Measurements from ENCODE around the gene GLYR1. TPM values are rescaled to one million over a fixed set of nuclear protein-coding genes. Genes with fewer than 3 reads are reported as not detected.
"Not testable (repeated sequence)": the region's sequence is repeated elsewhere in the genome, so short reads cannot be mapped to it uniquely, and the experiment has no call there.

GLYR1 gene
- total RNA-seq, 1 donor from 2014 or later: 39.7 TPM

DNA sequence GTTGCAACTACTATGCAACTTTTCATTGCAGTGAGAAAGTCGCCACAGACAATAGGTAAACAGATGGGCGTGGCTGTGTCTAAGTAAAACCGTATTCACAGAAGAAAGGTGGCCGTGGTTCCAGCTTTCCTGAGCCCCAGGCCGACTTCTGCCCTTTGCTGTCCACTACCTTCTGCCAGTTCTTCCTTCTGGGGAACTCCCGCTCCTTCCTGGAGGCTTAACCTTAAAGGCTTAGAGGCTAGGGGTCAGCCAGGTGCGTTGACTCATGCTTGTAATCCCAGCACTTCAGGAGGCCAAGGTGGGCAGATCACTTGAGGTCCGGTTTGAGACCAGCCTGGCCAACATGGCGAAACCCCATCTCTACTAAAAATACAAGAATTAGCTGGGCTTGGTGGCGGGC lies 56.8 kb downstream of the GLYR1 start:
- no peak for DNase-seq (ENCODE audit: low read depth)

DNA sequence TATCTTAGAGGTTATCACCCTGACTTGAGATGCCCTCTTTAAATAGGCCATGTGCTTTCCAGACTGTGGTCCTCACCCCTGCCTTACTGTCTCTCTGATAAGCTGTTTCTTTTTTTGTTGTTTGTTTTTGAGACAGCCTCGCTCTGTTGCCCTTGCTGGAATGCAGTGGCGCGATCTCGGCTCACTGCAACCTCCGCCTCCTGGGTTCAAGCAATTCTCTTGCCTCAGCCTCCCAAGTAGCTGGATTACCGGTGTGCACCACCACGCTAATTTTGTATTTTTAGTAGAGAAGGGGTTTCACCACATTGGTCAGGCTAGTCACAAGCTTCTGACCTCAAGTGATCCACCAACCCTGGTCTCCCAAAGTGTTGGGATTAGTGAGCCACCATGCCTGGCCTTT lies 58.2 kb downstream of the GLYR1 start:
- DNase-seq (ENCODE audit: low read depth): no peak

DNA sequence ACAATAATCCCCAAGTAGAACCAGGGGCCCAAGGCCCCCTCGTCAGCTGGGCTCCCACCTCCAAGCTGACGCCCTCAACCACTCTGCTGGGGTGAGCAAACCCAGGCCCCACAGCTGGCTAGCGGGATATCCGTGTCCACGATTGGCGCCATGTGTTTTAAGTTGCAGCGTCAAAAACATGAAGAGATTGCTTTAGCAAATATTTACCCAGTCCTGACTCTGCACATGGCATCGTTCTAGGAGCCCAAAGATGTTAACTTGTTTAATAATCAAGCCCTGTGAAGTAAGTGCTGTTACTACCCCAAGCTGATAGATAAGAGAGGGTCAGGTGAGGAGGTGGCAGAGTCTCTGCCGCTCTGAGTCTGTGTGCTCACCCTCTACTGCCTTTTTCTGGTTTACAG lies 58.6 kb downstream of the GLYR1 start:
- no peak for DNase-seq (ENCODE audit: low read depth)

GRCh38 chr16:4787627-4788482 lies 59.2 kb downstream of the GLYR1 start, which contains the start of gene SEPTIN12:
Gene SEPTIN12, minus strand, starts transcription at chr16:4788345. Its CDS starts 700 bp downstream, at chr16:4787645.
- DNase-seq (ENCODE audit: low read depth): no peak

GRCh38 chr16:4787068-4787467 lies 60.0 kb downstream of the GLYR1 start:
- no peak for DNase-seq (ENCODE audit: low read depth)

DNA sequence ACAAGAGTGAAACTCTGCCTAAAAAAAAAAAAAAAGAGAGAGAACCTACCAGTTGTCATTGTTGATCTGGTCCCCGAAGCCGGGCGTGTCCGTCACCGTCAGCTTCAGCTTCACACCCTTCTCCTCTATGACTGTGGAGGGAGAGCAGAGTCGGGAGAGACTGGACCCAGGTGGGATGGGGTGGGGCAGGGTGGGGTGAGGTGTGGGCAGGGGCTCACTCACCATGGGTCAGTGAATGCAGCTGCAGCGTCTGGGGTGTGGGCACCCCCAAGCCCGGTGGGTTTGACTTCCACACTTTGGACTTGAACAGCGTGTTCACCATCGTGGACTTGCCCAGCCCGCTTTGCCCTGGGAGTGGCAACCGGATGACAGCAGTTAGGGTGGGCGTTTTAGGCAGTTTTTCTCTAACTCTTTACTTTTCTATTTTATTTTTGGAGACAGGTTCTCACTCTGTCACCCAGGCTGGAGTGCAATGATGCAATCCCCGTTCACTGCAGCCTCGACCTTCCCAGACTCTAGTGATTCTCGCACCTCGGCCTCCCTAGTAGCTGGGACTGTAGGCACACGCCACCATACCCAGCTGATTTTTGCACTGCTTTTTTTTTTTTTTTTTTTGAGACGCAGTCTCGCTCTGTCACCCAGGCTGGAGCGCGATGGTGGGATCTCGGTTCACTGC lies 61.2 kb downstream of the GLYR1 start:
- no peak for DNase-seq (ENCODE audit: low read depth)

GRCh38 chr16:4784444-4784987 lies 62.6 kb downstream of the GLYR1 start:
- not testable (repeated sequence) for DNase-seq (ENCODE audit: low read depth)

- no peak for DNase-seq (ENCODE audit: low read depth)
These were observed 63.1 kb downstream of the GLYR1 start for GRCh38 chr16:4783951-4784336.

- DNase-seq (ENCODE audit: low read depth): no peak
These were observed 63.7 kb downstream of the GLYR1 start for GRCh38 chr16:4783251-4783950.

DNA sequence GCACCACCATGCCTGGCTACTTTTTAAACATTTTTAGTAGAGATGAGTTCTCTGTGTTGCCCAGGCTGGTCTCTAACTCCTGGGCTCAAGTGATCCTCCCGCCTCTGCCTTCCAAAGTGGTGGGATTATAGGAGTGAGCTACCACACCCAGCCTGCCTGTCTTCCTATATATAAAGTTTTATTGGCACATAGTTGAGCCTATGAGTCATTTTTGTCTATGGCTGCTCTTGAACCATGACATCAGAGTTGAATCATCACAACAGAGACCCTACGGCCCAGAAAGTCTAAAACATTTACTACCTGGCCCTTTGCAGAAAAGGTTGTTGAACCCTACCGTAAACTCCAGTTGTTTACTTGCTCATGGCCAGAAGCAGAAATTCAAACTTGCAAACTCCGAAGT lies 66.9 kb downstream of the GLYR1 start:
- no peak for DNase-seq (ENCODE audit: low read depth)

DNA sequence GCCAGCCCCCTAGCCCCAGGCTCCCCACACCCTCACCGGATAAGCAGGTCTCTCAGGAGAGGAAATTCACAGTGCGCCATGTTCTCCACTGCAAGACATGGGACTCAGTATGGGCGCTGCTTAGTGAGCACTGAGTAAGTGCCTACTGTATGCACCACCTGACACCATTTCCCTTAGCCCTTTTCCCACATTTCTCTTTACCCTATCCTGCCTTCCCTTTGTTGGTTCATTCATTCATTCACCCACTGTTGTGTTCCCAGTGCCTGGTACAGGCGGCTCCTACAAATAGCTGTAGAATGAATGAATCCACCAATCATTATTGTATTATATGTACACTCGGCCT lies 69.1 kb downstream of the GLYR1 start:
- DNase-seq (ENCODE audit: low read depth): no peak

- no peak for DNase-seq (ENCODE audit: low read depth)
These were observed 69.6 kb downstream of the GLYR1 start for GRCh38 chr16:4777339-4778049.

DNA sequence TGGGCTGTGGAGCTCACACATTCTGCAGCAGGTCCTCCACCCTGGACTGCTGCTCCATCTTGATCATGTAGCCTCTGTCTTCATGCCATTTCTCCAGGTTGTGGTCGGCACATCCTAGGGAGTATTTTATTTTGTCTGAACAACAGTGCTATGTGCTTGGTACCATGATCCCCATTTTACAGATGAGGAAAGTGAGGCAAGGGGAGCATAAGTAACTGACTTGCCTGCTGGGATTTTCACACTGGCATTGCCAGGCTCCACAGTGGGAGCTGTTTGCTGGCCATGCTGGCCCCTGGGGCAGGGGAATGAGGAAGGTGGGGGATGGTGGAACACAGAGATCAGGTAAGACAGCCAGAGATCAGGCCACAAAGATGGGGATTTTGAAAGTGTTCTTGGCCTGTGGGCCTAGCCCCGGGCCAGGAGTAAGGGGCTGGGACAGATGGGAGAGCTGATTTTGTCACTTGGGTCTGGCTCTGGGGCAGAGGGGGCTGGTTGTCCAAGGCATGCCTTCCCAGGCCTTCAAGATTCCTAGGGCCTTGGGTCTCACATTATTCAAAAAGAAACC lies 70.9 kb downstream of the GLYR1 start:
- DNase-seq (ENCODE audit: low read depth): no peak

- no peak for DNase-seq (ENCODE audit: low read depth)
These were observed 72.1 kb downstream of the GLYR1 start for GRCh38 chr16:4775005-4775404.

- DNase-seq (ENCODE audit: low read depth): no peak
These were observed 74.7 kb downstream of the GLYR1 start for GRCh38 chr16:4772351-4772750.

DNA sequence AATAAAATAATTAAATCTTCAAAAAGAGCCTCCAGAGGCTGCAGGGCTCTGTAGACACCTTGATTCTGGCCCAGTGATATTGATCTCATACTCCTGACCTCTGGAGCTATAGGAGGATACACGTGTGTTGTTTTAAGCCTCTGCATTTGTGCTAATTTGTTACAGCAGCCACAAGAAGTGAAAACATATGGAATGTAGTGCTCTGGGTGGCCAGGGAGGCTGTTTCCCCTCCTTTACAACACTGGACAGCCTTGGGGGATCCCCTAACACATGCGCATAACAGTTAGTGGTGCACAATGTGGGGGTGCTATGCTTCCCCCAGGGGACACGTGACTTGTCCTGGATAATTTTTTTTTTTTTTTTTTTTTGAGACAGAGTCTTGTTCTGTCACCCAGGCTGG lies 75.4 kb downstream of the GLYR1 start:
- DNase-seq (ENCODE audit: low read depth): no peak

GRCh38 chr16:4769306-4769638 lies 77.8 kb downstream of the GLYR1 start:
- no peak for DNase-seq (ENCODE audit: low read depth)

- DNase-seq (ENCODE audit: low read depth): peak; percentile 98
These were observed 78.4 kb downstream of the GLYR1 start for GRCh38 chr16:4768549-4769305.

GRCh38 chr16:4767872-4768548 lies 79.1 kb downstream of the GLYR1 start:
- no peak for DNase-seq (ENCODE audit: low read depth)
